Hepatocyte (in vitro differentiated cells): Measurements from ENCODE around the gene GALNT3. TPM values are rescaled to one million over a fixed set of nuclear protein-coding genes. Genes with fewer than 3 reads are reported as not detected.

ENCODE experiments used
- DNase-seq: peaks from one replicate; pipeline ENCODE4 v3.0.0-alpha.2; 2016; ENCODE audit warnings: low spot score
- H2AFZ ChIP-seq: fragments of 200-600 bp; sonication (generic); 2 replicates; pipeline ENCODE4 v1.6.0; 2016; ENCODE audit warnings: antibody characterized with exemption, mild to moderate bottlenecking
- H3K27ac ChIP-seq: fragments of 200-600 bp; sonication (generic); 2 replicates; pipeline ENCODE4 v1.5.1; 2016; ENCODE audit warnings: mild to moderate bottlenecking
- H3K27me3 ChIP-seq: fragments of 200-600 bp; sonication (generic); 2 replicates; pipeline ENCODE4 v1.6.1; 2016
- H3K36me3 ChIP-seq: fragments of 200-600 bp; sonication (generic); replicated peaks from 2 replicates; pipeline ENCODE4 v1.5.1; 2016; ENCODE audit warnings: low read depth; ENCODE audit not compliant: insufficient read depth
- H3K4me1 ChIP-seq: fragments of 200-600 bp; sonication (generic); 2 replicates; pipeline ENCODE4 v1.5.1; 2016; ENCODE audit warnings: mild to moderate bottlenecking, moderate library complexity; ENCODE audit not compliant: insufficient read depth
- H3K4me2 ChIP-seq: fragments of 200-600 bp; sonication (generic); 2 replicates; pipeline ENCODE4 v1.6.0; 2016
- H3K4me3 ChIP-seq: fragments of 200-600 bp; sonication (generic); 2 replicates; pipeline ENCODE4 v1.5.1; 2016; ENCODE audit warnings: mild to moderate bottlenecking
- H3K79me2 ChIP-seq: fragments of 200-600 bp; sonication (generic); 2 replicates; pipeline ENCODE4 v1.6.0; 2017; ENCODE audit warnings: mild to moderate bottlenecking
- H3K9me2 ChIP-seq: fragments of 200-600 bp; sonication (generic); replicated peaks from 2 replicates; pipeline ENCODE4 v1.6.0; 2017; ENCODE audit warnings: mild to moderate bottlenecking; ENCODE audit not compliant: insufficient read depth
- H3K9me3 ChIP-seq: fragments of 200-600 bp; sonication (generic); 2 replicates; pipeline ENCODE4 v1.5.1; 2016; ENCODE audit warnings: low read depth, mild to moderate bottlenecking
- H4K20me1 ChIP-seq: fragments of 200-600 bp; sonication (generic); 2 replicates; pipeline ENCODE4 v1.6.0; 2016; ENCODE audit warnings: mild to moderate bottlenecking; ENCODE audit not compliant: insufficient read depth, poor library complexity, severe bottlenecking
- EZH2 ChIP-seq: fragments of 200-600 bp; sonication (generic); IDR thresholded peaks from 2 replicates; pipeline ENCODE4 v1.6.1; 2016; ENCODE audit warnings: antibody characterized with exemption, mild to moderate bottlenecking, borderline replicate concordance
- EZH2phosphoT487 ChIP-seq: fragments of 200-600 bp; sonication (generic); IDR thresholded peaks from one replicate; pipeline ENCODE4 v1.6.1; 2018; ENCODE audit warnings: antibody characterized with exemption, mild to moderate bottlenecking, low read depth, moderate library complexity; ENCODE audit not compliant: unreplicated experiment, severe bottlenecking
- WGBS: methylation state at CpG from one replicate; pipeline ENCODE4 v1.1.6; 2016; ENCODE audit warnings: low lambda C conversion rate; ENCODE audit errors: missing lambda C conversion rate; 5-methylcytosine and 5-hydroxymethylcytosine counted together
- polyA plus RNA-seq: library from polyadenylated mRNA; unstranded; fragments of >200 nt; fragmentation: Nextera tagmentation; extraction: Ambion mirVana; gene quantifications from 2 replicates; pipeline ENCODE4 v1.2.1, GENCODE V29; 2016
- total RNA-seq: library from RNA; depleted of rRNA; stranded (reverse); fragments of >200 nt; gene quantifications from 2 replicates; pipeline ENCODE4 v1.2.3, GENCODE V29; 2014
- TF ChIP-seq, protein P1 (sequence below): fragments of 200-600 bp; sonication (generic); IDR thresholded peaks from 2 replicates; pipeline ENCODE4 v1.5.1; 2016; ENCODE audit warnings: antibody characterized with exemption, mild to moderate bottlenecking; ENCODE audit not compliant: poor library complexity

The GALNT3 gene
- total and polyA plus RNA-seq, 2 experiments from 2014 or later, result 21.5 to 48.1 TPM

DNA sequence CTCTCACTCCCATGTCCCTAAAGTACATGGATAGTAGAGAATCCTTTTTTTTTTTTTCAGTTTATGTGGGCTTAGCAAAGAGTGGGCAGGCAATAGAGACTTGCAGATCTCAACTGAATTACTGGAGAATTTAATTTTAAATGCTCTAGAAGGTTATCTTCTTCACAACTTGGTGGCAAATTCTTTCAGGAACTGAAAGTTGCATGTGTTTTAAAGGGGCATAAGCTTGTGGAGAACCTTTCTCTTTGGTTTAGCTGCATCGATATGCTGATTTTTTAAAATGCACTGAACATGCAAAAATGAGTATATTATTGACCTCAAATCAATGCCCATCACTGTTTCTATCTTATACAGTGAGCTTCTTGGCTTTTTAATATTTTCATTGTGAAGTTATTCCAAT, 24.9 kb upstream of the GALNT3 start:
- H4K20me1 ChIP-seq, result no peaks in the 10 kb centered on the region
- WGBS, result 96% methylated on average over 1 of the region's 1 CpG
- TF ChIP-seq EZH2phosphoT487 (no peak), EZH2 (no peak)
- TF ChIP-seq, protein P1, sequence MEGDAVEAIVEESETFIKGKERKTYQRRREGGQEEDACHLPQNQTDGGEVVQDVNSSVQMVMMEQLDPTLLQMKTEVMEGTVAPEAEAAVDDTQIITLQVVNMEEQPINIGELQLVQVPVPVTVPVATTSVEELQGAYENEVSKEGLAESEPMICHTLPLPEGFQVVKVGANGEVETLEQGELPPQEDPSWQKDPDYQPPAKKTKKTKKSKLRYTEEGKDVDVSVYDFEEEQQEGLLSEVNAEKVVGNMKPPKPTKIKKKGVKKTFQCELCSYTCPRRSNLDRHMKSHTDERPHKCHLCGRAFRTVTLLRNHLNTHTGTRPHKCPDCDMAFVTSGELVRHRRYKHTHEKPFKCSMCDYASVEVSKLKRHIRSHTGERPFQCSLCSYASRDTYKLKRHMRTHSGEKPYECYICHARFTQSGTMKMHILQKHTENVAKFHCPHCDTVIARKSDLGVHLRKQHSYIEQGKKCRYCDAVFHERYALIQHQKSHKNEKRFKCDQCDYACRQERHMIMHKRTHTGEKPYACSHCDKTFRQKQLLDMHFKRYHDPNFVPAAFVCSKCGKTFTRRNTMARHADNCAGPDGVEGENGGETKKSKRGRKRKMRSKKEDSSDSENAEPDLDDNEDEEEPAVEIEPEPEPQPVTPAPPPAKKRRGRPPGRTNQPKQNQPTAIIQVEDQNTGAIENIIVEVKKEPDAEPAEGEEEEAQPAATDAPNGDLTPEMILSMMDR, result no peak
- no peak for DNase-seq
- H3K36me3 ChIP-seq, result no peaks in the 10 kb centered on the region
- H3K27ac ChIP-seq, result no peak overlapping the region
- H3K9me3 ChIP-seq, result no peaks in the 10 kb centered on the region
- no peaks in the 10 kb centered on the region for H3K79me2 ChIP-seq
- no peak overlapping the region for H3K4me3 ChIP-seq
- H3K4me2 ChIP-seq, result no peak overlapping the region
- H3K9me2 ChIP-seq, result no peaks in the 10 kb centered on the region
- peaks cover 5% of the 10 kb centered on the region for H3K4me1 ChIP-seq
- no peaks in the 10 kb centered on the region for H3K27me3 ChIP-seq
- H2AFZ ChIP-seq, result no peak overlapping the region

DNA sequence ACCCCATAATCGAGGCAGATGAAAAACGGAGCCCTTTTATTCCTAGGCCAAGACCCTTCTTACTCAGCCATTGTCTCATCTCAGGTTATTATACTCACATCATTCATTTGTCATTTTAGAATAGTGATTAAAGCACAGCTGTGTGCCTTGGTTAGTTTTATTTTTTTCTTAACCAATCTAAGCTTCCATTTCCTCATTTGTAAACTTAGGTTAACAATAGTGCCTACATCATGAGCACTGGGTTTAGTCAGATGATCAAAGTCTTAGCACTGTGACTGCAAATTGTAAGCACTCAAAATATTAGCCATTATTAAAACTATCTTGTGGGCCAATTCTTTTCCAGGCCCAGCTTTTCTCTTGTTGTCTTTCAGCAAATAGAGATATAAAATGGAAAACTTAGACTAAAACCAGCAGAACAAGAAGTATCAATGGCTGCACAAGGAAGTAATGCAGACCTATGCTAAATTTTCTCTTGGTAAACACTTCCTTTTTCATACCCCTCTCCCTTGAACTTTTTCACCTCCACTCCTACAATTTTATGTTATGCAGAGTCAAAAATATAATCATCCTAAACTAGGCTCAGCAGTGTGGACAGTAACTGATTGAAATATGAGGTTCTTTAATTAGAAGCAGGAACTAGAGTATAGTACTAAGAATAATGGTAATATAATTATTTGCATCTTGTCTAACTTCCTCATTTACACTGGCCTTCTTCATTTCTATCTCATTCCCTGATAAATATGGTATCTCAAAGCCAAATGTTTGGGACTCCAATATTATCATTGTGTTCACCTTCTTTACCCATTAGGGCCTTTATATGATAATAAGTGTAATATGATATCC, 21.5 kb upstream of the GALNT3 start:
- Histone ChIP-seq H3K79me2 (no peaks in the 10 kb centered on the region), H3K27ac (no peak overlapping the region), H3K4me1 (peaks cover 5% of the 10 kb centered on the region), H3K36me3 (no peaks in the 10 kb centered on the region), H4K20me1 (no peaks in the 10 kb centered on the region), H3K9me3 (no peaks in the 10 kb centered on the region), H2AFZ (no peak overlapping the region), H3K4me2 (no peak overlapping the region), H3K9me2 (no peaks in the 10 kb centered on the region), H3K4me3 (no peak overlapping the region), H3K27me3 (no peaks in the 10 kb centered on the region)
- no peak for TF ChIP-seq EZH2
- TF ChIP-seq EZH2phosphoT487, result no peak
- TF ChIP-seq, protein P1, result no peak
- no peak for DNase-seq
- 95% methylated on average over 2 of the region's 2 CpGs for WGBS

DNA sequence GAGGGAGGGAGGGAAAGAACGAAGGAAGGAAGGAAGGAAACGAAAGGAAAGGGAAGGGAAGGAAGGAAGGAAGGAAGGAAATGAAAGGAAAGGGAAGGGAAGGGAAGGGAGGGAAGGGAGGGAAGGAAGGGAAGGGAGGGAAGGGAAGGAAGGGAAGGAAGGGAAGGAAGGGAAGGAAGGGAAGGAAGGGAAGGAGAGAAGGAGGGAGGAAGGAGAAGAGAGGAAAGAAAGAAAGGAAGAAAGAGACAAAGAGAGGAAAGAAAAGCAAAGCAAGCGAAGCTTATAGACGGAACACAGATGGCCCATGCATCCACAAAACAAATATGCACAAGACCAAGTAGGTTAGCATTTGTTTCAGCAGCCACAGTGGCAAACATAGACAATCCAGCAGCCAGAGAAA, 20.4 kb upstream of the GALNT3 start:
- no peaks in the 10 kb centered on the region for H3K9me3 ChIP-seq
- no peaks in the 10 kb centered on the region for H3K36me3 ChIP-seq
- no peak overlapping the region for H3K4me2 ChIP-seq
- H3K9me2 ChIP-seq, result no peaks in the 10 kb centered on the region
- TF ChIP-seq, protein P1, result no peak
- no peak overlapping the region for H3K27ac ChIP-seq
- H3K4me1 ChIP-seq, result no peaks in the 10 kb centered on the region
- H3K27me3 ChIP-seq, result no peaks in the 10 kb centered on the region
- no peak for DNase-seq
- H4K20me1 ChIP-seq, result no peaks in the 10 kb centered on the region
- H3K79me2 ChIP-seq, result no peaks in the 10 kb centered on the region
- H3K4me3 ChIP-seq, result no peak overlapping the region
- no peak overlapping the region for H2AFZ ChIP-seq
- 76% methylated on average over 4 of the region's 4 CpGs for WGBS
